OCI-LY3 (cell line): ENCODE measurements around the gene NEMF.
"Not testable (repeated sequence)": the region's sequence is repeated elsewhere in the genome, so short reads cannot be mapped to it uniquely, and the experiment has no call there.

Experiments used
- H2AFZ ChIP-seq: fragments of 200-600, 300-600 bp; shearing (Covaris generic); 2 replicates; pipeline ENCODE4 v1.6.0; 2014; ENCODE audit warnings: antibody characterized with exemption, low read depth, low read length
- H3K27ac ChIP-seq: fragments of 200-600, 300-600 bp; sonication (generic); 2 replicates; pipeline ENCODE4 v1.5.1; 2014; ENCODE audit warnings: mild to moderate bottlenecking, low read length, moderate library complexity, mixed read lengths
- H3K27me3 ChIP-seq: fragments of 200-600, 300-600 bp; sonication (generic); 2 replicates; pipeline ENCODE4 v1.6.1; 2014; ENCODE audit warnings: low read depth, low read length, mixed read lengths
- H3K36me3 ChIP-seq: fragments of 200-600, 300-600 bp; sonication (generic); replicated peaks from 2 replicates; pipeline ENCODE3; 2014; ENCODE audit warnings: low read depth, low read length, mixed read lengths
- H3K4me1 ChIP-seq: fragments of 300-600, 200-600 bp; sonication (generic); 2 replicates; pipeline ENCODE4 v1.6.1; 2014; ENCODE audit warnings: low read length, mixed read lengths
- H3K4me2 ChIP-seq: fragments of 200-600, 300-600 bp; sonication (generic); 2 replicates; pipeline ENCODE4 v1.6.1; 2014; ENCODE audit warnings: low read length, mixed read lengths
- H3K4me3 ChIP-seq: fragments of 300-600, 200-600 bp; sonication (generic); 2 replicates; pipeline ENCODE4 v1.5.1; 2014; ENCODE audit warnings: antibody characterized with exemption, mild to moderate bottlenecking, low read length, moderate library complexity
- H3K79me2 ChIP-seq: fragments of 300-600, 200-600 bp; shearing (Covaris generic); 2 replicates; pipeline ENCODE4 v1.6.1; 2014; ENCODE audit warnings: mild to moderate bottlenecking, low read length, mixed read lengths
- H3K9ac ChIP-seq: fragments of 300-600, 200-600 bp; shearing (Covaris generic); 2 replicates; pipeline ENCODE4 v1.6.0; 2014; ENCODE audit warnings: mild to moderate bottlenecking, low read length, moderate library complexity
- H3K9me3 ChIP-seq: fragments of 200-600, 300-600 bp; shearing (Covaris generic); 2 replicates; pipeline ENCODE4 v1.6.1; 2014; ENCODE audit warnings: low read length, mixed read lengths; ENCODE audit not compliant: insufficient read depth
- H4K20me1 ChIP-seq: fragments of 200-600, 300-600 bp; sonication (generic); 2 replicates; pipeline ENCODE4 v1.6.1; 2016; ENCODE audit warnings: low read length, mixed read lengths; ENCODE audit not compliant: insufficient read depth
- CTCF ChIP-seq: fragments of 200-600, 300-600 bp; sonication (generic); IDR thresholded peaks from 2 replicates; pipeline ENCODE4 v1.5.1; 2014; ENCODE audit warnings: antibody characterized with exemption, low read length, low read depth
- EZH2phosphoT487 ChIP-seq: fragments of 200-600 bp; shearing (Covaris generic); IDR thresholded peaks from 2 replicates; pipeline ENCODE4 v1.6.1; 2018; ENCODE audit warnings: antibody characterized with exemption, mixed run types, low read depth

NEMF gene

GRCh38 chr14:49786315-49786714 is 66.3 kb downstream of the NEMF start:
- Histone ChIP-seq H3K4me3 (no peak overlapping the region), H4K20me1 (peaks cover 2% of the 10 kb centered on the region; the same call in 1 of the 2 replicates), H3K9me3 (no peaks in the 10 kb centered on the region), H3K4me1 (peaks cover 3% of the 10 kb centered on the region; the same call in 1 of the 2 replicates), H2AFZ (no peak overlapping the region), H3K79me2 (no peaks in the 10 kb centered on the region), H3K27me3 (no peaks in the 10 kb centered on the region), H3K27ac (no peak overlapping the region), H3K36me3 (peaks cover 64% of the 10 kb centered on the region), H3K9ac (no peak overlapping the region), H3K4me2 (no peak overlapping the region)
- TF ChIP-seq CTCF (no peak), EZH2phosphoT487 (no peak)

DNA sequence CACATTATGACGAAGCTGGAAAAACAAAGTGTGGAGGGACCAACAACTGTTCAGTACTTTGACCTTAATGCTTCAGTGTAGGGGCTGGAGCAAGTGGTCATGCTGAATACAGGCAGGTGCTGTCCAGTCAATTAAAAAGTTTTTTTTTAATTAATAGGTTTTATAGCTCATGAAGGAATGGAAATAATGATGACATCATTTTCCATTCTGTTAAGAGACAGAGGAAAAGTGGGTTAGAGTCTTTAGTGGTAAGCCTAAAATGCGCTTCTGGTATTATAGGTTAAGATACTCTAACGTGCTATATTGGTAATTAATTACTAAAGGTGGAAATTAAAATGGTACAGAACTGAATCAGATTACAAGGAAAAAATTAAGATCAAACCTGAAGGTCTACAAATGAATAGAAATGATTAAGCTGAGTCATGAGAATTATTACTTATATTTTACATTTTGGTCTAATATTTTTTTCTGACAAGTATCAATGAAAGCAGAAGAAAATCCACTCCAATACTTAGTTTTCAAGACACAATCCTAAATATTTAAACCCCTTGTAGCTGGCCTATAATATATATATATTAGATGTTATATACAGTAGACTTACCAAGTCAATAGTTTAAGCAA is 69.1 kb downstream of the NEMF start:
- peaks cover 3% of the 10 kb centered on the region; the same call in 1 of the 2 replicates for H3K4me1 ChIP-seq
- H3K27ac ChIP-seq, result no peak overlapping the region
- no peaks in the 10 kb centered on the region for H3K9me3 ChIP-seq
- H3K27me3 ChIP-seq, result no peaks in the 10 kb centered on the region
- no peak overlapping the region for H3K9ac ChIP-seq
- H3K4me2 ChIP-seq, result no peak overlapping the region
- peaks cover 62% of the 10 kb centered on the region for H3K36me3 ChIP-seq
- no peak overlapping the region for H2AFZ ChIP-seq
- no peaks in the 10 kb centered on the region for H4K20me1 ChIP-seq
- H3K79me2 ChIP-seq, result no peaks in the 10 kb centered on the region
- no peak overlapping the region for H3K4me3 ChIP-seq
- no peak for TF ChIP-seq EZH2phosphoT487
- no peak for TF ChIP-seq CTCF

- not testable (repeated sequence) for H3K4me2 ChIP-seq, H3K9me3 ChIP-seq, H4K20me1 ChIP-seq, H3K79me2 ChIP-seq, H3K4me3 ChIP-seq, H2AFZ ChIP-seq, H3K27ac ChIP-seq, H3K4me1 ChIP-seq, H3K27me3 ChIP-seq, H3K9ac ChIP-seq
- H3K36me3 ChIP-seq, result peaks cover 56% of the 10 kb centered on the region
These were observed 71.5 kb downstream of the NEMF start for GRCh38 chr14:49781040-49781439.

DNA sequence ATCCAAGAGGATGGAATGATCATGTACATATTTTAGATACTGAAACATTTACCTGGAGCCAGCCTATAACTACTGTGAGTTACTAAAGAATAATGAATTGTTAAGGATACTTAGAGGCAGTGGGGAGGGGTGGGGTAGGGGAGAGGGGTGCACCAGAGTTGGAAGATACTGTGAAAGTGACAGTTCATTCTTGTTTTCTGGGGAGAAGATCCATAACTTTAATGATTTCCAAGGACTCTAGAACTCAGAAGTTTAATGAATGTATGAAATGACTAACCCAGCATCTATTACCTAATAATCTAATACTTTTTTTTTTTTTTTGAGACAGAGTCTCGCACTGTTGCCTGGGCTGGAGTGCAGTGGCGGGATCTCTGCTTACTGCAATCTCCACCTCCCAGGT is 74.2 kb downstream of the NEMF start:
- no peaks in the 10 kb centered on the region for H3K27me3 ChIP-seq
- no peak overlapping the region for H3K4me3 ChIP-seq
- H3K79me2 ChIP-seq, result no peaks in the 10 kb centered on the region
- H2AFZ ChIP-seq, result no peak overlapping the region
- no peak overlapping the region for H3K27ac ChIP-seq
- no peaks in the 10 kb centered on the region for H3K9me3 ChIP-seq
- H3K36me3 ChIP-seq, result peaks cover 56% of the 10 kb centered on the region
- no peak overlapping the region for H3K9ac ChIP-seq
- TF ChIP-seq CTCF, result no peak
- no peaks in the 10 kb centered on the region for H4K20me1 ChIP-seq
- H3K4me1 ChIP-seq, result no peaks in the 10 kb centered on the region
- no peak overlapping the region for H3K4me2 ChIP-seq
